ENCODE results near the gene KAT8. TPM values are rescaled to one million over a fixed set of nuclear protein-coding genes. Genes with fewer than 3 reads are reported as not detected.
A peak's percentile ranks its signal among the peaks of the same experiment; 100 is the strongest.

KAT8 gene
- total RNA-seq, 1 donor from 2014 or later, result 49.7 TPM

GRCh38 chr16:31080756-31081419, 36.6 kb upstream of the KAT8 start:
- no peak for DNase-seq (ENCODE audit: low spot score)
- Mint-ChIP-seq H3K27ac (ENCODE audit: unreplicated experiment) (no peak overlapping the region), H3K9me3 (ENCODE audit: unreplicated experiment) (no peaks in the 10 kb centered on the region), H3K4me3 (ENCODE audit: unreplicated experiment) (no peak overlapping the region), H3K4me1 (ENCODE audit: unreplicated experiment) (peaks cover 2% of the 10 kb centered on the region), H3K27me3 (ENCODE audit: unreplicated experiment) (peaks cover 21% of the 10 kb centered on the region), H3K36me3 (ENCODE audit: low read depth, unreplicated experiment) (peaks cover 31% of the 10 kb centered on the region)
- no peak for TF ChIP-seq CTCF (IDR thresholded peaks at IDR 0.05; ENCODE audit: unreplicated experiment)

- H3K27ac Mint-ChIP-seq (ENCODE audit: unreplicated experiment), result peak overlapping the region; percentile 44
- TF ChIP-seq CTCF (IDR thresholded peaks at IDR 0.05; ENCODE audit: unreplicated experiment), result no peak
- no peaks in the 10 kb centered on the region for H3K9me3 Mint-ChIP-seq (ENCODE audit: unreplicated experiment)
- H3K4me1 Mint-ChIP-seq (ENCODE audit: unreplicated experiment), result peaks cover 2% of the 10 kb centered on the region
- peaks cover 31% of the 10 kb centered on the region for H3K36me3 Mint-ChIP-seq (ENCODE audit: low read depth, unreplicated experiment)
- peak overlapping the region; percentile 40 for H3K4me3 Mint-ChIP-seq (ENCODE audit: unreplicated experiment)
- DNase-seq (ENCODE audit: low spot score), result no peak
- H3K27me3 Mint-ChIP-seq (ENCODE audit: unreplicated experiment), result peaks cover 26% of the 10 kb centered on the region
Measured at GRCh38 chr16:31081428-31082351, 35.8 kb upstream of the KAT8 start.

GRCh38 chr16:31082368-31083045, 35.0 kb upstream of the KAT8 start:
- peak overlapping the region; percentile 40 for H3K4me3 Mint-ChIP-seq (ENCODE audit: unreplicated experiment)
- peak overlapping the region; percentile 44 for H3K27ac Mint-ChIP-seq (ENCODE audit: unreplicated experiment)
- peaks cover 31% of the 10 kb centered on the region for H3K36me3 Mint-ChIP-seq (ENCODE audit: low read depth, unreplicated experiment)
- no peaks in the 10 kb centered on the region for H3K9me3 Mint-ChIP-seq (ENCODE audit: unreplicated experiment)
- H3K27me3 Mint-ChIP-seq (ENCODE audit: unreplicated experiment), result peaks cover 29% of the 10 kb centered on the region
- TF ChIP-seq CTCF (IDR thresholded peaks at IDR 0.05; ENCODE audit: unreplicated experiment), result no peak
- DNase-seq (ENCODE audit: low spot score), result no peak
- H3K4me1 Mint-ChIP-seq (ENCODE audit: unreplicated experiment), result peaks cover 2% of the 10 kb centered on the region

- peaks cover 2% of the 10 kb centered on the region for H3K4me1 Mint-ChIP-seq (ENCODE audit: unreplicated experiment)
- no peak for DNase-seq (ENCODE audit: low spot score)
- H3K27ac Mint-ChIP-seq (ENCODE audit: unreplicated experiment), result no peak overlapping the region
- H3K9me3 Mint-ChIP-seq (ENCODE audit: unreplicated experiment), result no peaks in the 10 kb centered on the region
- peaks cover 28% of the 10 kb centered on the region for H3K36me3 Mint-ChIP-seq (ENCODE audit: low read depth, unreplicated experiment)
- H3K27me3 Mint-ChIP-seq (ENCODE audit: unreplicated experiment), result peaks cover 26% of the 10 kb centered on the region
- no peak overlapping the region for H3K4me3 Mint-ChIP-seq (ENCODE audit: unreplicated experiment)
- TF ChIP-seq CTCF (IDR thresholded peaks at IDR 0.05; ENCODE audit: unreplicated experiment), result no peak
Measured at GRCh38 chr16:31083081-31083480, 34.4 kb upstream of the KAT8 start.

Measured in endothelial cell (in vitro differentiated cells).